Stimulated activated naive CD8-positive, alpha-beta T cell treated with anti-CD3 and anti-CD28 coated beads, Interleukin-15, Interleukin-2, amounts not matched to agents 100 U/mL and 50 U/mL, for 24 hours (primary cell): ENCODE data around the gene TOMM20.
A peak's percentile ranks its signal among the peaks of the same experiment; 100 is the strongest.
"Not testable (repeated sequence)": the region's sequence is repeated elsewhere in the genome, so short reads cannot be mapped to it uniquely, and the experiment has no call there.

Source experiments
- ATAC-seq: fragments of 150-1000 bp; cut with Tn5 transposase; one replicate; pipeline ENCODE4 v1.10.0; 2021
- DNase-seq: peaks from one replicate; pipeline ENCODE4 v3.0.0; 2021

TOMM20 gene

DNA sequence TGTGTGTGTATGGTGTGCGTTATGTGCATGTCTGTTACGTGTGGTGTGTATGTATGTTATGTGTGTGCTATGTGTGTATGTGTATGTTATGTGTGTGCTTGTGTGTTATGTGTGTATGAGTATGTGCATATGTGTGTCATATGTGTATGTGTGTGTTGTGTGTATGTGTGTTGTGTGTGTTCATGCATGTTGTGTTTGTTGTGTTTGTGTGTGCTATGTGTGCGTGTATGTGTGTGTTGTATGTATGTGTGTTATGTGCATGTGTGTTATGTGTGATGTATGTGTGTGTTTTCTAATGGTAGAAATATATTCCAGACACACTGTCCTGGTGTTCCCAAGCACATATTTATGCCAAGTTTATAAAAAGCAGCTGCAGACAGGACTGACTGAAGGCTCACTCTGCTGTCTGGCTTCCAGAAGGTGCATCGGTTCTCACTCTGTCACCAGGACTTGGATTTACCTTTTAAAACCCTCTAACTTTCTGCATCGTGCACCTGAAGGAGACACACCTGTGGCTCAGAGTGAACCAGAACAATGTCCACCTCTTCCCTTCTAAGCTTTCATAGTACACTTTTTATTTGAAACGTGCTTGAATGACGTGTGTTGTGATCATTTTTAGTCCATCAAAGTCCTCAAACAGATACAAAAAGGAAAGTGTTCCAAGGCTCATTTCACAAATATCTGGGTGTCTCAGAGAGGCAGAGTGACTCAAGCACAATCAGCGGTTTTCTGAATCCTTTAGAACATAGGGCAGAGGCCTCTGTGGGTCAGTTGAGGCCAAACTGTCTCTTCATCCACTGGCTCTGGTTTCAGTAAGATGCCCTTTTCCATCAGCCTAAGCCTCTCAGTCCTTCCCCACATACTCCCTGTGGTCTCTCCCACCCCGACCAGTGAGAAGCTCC, 49.9 kb downstream of the TOMM20 start:
- no peak for ATAC-seq
- no peak for DNase-seq

DNA sequence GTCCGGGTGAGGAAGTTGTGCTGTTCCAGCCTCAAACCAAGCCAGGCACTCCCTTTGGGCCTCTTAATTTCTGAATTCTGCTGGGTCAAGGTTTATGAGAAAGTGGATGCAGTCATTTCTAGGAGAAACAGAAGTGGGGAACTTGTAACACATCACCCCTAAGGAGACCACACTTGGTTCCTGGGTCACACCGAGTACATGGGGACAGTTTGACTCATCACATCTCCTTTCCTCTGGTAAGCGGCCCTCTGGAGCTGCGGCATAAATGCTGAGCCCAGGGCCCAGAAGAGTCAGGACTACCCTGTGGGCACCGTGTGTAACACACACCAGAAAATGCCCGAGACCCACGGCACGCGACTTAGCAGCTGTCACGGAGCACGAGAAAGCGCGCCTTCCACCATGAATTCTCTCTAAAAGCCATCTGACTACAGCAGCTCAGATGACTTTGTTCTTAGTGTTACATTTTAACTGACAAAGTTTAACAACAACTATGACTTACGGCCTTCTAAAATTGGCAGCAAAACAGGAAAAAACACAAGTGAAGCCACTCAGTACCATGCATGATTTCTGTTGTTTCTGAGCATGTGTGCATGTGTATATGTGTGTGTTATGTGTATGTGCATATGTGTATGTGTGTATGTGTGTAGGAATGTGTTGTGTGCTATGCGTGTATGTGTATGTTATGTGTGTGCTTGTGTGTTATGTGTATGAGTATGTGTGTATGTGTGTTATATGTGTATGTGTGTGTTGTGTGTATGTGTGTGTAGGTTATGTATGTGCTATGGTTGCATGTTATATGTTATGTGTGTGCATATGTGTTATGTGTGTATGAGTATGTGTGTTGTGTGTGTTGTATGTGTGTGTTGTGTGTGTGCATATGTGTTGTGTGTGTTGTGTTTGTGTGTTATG, 50.8 kb downstream of the TOMM20 start:
- DNase-seq (peak; percentile 57), ATAC-seq (peak; percentile 52)

DNA sequence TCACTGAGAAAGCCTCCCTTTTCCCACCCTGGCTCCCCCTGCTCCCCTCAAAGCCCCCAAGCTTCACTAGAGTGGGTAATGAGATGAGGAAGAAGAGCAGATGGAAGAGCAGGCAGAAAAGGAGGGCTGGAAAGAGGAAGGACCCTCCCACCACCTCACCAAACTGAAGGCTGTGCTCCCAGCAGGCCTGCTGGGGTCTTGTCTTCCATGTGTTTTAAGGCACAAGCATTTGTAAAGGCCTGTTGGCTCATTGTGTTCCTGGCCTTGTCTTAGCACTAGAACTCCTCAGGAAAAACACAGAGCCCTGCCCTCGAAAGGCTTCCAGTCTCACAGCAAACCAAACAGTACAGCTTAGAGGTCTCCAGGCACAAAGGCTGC, 51.5 kb downstream of the TOMM20 start:
- ATAC-seq = no peak

DNA sequence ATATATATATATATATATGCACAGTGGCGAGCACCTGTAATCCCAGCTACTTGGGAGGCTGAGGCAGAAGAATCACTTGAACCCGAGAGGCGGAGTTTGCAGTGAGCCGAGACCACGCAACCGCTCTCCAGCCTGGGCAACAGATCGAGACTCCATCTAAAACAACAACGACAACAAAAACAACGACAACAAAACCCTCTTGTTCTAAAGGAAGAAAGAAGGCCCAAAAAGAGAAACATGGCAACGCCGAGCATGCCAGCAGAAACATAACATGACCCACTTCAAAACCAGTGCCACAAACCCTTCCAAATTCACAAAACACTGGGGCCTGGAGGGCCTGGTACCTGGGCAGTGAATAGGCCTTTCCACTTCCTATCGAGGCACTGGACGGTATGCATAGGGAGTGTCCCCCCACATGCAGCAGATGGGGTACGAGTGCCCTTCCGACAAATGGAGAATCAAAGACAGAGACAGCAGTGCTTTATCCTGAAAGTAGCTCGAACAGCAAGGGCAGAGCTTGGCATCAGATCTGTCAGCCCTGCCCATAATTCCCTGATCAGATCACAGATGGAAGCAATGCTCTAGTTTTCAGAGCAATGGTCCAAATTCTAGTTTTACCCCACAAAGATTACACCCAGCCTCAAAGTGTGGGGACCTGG, 52.0 kb downstream of the TOMM20 start:
- no peak for ATAC-seq
- DNase-seq = no peak

More for the DNA sequence above, 51.5 kb downstream of the TOMM20 start:
- no peak for DNase-seq

DNA sequence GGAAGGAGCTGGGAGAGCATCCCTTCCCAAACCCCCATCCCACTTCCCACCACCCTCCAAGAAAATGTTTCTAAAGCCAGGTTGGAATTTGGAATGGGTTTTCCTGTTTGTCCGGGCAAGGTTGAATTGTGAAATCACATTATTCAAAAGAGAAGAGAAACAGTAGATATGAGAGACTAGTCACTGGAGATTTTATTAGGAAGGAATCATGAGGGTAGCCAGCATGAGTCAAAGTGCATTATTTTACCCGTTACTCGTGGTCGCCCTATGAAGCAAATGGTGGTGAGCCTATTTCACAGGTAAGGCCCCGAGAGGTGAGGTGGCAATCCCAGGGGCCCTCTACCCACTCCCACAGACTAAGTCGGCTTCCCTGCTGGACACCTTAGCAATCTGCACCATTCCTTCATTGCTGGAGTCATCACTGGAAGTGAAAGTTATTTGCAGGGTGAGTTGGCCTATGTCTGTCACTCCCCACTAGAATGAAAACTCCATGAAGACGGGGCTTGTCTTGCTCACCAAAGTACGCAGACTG, 52.8 kb downstream of the TOMM20 start:
- peak; percentile 44 for DNase-seq
- ATAC-seq = peak; percentile 17

DNA sequence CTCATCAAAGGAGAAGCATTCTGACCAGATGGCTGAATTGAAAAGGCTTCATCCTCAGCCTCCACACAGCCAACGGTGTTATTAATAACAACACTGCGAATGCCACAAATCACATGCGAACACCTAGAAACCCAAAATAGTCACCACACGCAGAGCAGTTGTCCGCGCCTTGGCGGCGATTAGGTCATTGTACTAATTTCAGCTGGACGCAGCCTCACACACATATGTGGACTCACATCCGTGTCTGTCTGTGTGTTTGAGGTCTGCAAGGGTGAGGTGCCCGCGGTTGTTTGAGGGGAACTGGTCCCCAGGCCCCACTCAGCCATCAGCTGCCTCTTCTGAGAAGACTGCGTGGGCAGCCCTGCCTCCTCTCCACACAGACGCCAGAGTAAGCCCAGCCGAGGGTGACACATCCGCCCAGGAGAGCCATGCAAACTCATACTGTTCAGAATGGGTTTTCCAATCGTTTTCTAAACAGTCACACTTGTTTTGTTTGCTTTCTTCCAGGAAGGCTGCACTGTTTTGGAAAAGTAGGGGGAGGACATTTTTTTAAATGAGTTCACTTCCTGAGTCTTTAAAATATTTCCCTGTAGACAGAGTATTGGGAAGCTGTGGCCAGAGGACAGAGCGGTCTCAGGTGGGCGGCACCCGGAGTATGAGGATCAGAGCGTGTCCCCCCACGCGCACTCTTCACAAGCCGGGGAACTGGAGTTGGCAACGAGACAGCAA, 53.4 kb downstream of the TOMM20 start:
- peak; percentile 79 for DNase-seq
- ATAC-seq = peak; percentile 70

DNA sequence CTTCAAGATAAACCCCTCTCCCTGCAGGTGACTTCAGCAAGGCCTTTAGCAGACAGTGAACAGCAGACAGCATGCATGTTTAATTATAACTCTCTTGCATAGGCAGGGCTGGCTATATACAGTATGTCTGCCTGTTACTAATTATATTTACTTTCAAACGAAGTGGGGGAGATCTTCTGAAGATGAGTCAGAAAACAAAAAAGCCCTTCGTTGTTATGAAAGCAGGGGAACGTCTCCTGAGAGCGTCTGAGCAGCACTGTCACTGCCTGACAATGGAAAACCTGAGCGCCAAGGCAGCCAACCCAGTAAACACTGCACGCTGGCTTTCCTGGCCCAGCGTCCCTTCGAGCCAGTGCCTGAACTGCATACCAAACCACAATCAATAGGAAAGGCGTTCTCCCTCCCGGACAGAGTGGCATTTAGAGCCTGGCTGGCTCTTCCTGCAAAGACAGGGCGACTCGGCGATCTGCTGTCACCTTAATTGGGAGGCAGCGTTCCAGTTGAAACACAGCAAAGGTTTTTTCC, 54.1 kb downstream of the TOMM20 start:
- DNase-seq = peak; percentile 69
- ATAC-seq = peak; percentile 81

DNA sequence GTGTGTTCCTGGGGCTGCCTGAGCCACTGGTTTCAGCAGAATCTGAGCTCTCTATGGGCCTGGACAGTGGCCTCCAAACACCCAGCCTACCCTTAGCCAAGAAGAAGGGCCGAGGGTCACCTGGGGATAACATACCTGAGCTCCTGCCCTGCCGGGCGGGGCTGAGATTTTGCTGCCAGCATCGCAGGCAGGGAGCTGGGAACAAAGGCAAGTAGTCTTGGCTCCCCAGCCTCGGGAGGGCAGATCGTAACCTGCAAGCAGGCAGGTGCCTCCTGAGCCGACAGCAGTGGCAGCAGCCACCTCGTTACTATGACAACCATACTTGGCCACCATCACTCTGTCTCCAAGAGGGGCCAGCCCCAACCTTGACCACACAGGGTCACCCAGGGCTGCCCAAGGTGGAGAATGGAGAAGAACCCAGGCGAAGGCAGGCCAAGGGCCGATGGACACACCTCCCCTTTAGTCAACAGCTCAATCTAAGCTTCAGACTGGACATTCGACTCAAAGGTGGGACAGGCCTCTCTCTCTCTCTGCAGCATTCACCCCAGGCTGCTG, 54.6 kb downstream of the TOMM20 start:
- ATAC-seq (no peak), DNase-seq (no peak)

DNA sequence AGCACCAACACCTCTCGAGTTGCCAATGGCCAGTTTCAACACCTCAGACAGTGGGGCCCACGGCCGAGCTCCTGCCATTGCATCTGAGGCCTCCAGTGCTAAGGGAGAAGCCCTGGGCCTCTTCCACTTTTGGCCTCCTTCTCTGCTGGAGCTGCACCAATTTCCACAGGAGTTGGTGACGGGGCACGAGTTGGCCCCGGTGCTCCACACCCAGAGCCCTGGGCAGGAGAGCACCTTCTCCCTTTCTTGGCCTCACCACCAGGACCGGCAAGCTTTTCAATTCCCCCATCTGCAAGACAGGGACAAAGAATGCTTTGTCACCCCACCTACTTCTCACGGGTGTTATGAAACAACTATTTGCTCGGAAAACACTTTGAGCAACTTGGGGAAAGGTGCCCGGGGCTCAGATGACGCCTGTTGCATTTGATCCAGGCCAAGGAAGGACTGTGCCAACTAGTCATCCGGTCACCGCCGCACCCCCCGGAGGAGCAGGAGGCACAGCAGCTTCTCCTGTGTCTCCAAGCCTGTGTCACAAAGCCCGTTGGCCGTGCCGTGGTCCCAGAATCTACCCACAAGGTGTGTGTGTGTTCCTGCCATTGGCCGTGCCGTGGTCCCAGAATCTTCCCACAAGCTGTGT, 55.2 kb downstream of the TOMM20 start:
- DNase-seq (no peak), ATAC-seq (no peak)

DNA sequence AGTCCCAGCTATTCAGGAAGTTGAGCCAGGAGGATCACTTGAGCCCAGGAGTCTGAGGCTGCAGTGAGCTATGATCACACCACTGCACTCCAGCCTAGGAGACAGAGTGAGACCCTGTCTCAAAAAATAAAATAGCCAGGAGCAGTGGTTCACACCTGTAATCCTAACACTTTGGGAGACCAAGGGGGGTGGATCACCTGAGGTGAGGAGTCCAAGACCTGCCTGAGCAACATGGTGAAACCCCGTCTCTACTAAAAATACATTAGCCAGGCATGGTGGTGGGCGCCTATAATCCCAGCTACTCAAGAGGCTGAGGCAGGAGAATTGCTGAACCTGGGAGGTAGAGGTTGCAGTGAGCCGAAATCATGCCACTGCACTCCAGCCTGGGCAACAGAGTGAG, 56.1 kb downstream of the TOMM20 start:
- ATAC-seq, DNase-seq: not testable (repeated sequence)

DNA sequence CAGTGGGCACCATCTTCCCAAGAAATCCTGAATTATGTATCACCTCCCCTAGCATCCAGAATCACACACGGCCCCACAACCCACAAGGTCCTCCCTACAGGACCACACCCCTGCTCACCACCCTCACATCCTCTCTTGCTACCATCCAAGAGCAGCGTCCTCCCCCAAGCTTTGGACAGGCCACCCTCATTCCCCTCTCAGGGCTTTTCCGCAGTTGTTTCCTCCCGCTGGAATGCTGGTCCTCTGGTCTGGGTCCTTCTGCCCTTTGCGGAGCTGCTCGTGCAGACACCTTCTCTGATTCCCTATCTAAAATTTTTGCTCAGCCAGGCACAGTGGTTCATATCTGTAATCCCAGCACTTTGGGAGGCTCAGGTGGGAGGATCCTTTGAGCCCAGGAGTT, 56.5 kb downstream of the TOMM20 start:
- DNase-seq = no peak
- no peak for ATAC-seq

DNA sequence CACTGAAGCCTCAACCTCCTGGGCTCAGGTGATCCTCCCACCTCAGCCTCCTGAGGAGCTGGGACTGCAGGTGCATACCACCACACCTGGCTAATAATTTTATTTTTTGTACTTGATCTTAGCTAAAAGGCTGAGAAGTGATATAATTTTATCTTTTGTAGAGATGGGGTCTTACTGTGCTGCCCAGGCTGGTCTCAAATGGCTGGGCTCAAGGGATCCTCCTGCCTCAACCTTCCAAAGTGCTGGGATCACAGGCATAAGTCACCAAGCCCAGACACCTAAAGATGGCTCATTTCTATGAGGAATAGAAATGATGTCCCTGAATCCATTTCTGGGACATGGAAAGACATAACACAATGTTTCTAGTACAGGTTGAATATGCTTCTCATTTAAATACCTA, 57.8 kb downstream of the TOMM20 start:
- ATAC-seq = no peak
- no peak for DNase-seq

DNA sequence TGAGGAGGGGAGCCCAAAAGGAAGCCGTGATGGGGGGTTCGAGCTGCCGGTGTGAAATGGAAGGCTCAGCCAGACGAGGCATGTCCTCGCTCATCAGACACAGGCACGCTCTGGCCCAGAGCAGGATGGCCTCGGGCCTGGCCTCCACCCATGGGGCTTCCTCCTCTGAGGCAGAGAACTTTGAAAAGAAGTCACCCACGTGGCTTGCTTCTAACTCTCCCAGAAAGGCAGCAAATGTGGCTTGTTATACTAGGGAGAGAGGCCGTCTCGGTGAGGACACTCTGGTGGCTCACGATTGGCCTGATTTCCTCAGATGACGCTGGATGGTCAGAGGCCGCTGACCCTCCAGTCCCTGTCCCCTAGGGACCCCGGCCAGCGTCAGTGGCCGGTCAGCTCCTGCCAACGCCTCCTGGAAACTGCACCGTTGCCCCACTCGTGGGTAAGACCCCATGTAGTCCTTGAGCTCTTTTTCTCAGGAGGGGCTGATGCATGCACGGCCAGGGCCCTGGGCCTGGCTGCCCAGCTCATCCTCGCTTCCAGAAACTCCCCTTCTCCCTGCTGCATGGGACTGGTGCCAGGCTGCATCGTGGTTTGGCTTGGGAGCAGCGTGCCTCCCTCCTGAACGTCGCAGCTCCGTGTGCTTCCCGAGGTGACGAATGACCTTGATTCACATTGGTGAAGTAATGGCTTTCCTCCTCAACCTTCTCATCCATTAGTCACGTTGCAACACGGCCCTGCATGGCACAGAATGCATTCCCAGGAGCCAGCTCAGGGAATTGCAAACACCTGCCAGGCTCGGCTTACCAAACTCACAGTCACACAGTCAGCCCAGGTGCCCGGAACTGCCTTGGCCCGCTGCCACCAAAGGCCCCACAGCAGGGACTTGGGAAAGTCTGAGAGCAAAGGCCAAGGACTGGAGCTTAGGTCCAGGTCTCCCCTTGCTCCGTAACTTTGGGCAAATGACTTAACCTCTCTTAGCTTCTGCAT, 58.8 kb downstream of the TOMM20 start:
- no peak for DNase-seq
- ATAC-seq = no peak

DNA sequence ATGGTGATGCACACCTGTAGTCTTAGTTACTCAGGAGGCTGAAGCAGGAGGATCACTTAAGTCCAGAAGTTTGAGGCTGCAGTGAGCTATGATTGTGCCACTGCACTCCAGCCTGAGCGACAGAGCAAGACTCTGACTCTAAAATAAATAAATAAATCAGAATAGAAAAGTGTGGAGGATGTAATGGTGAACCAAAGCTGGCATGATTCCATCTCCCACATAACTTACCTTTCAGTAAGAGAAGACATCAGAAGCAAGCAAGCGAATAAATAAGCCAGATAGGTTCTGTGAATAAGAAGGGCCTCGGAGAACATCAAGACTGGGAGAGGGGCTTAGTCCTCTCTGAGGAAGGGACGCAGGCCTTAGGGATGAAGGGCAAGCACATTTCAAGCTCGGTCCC, 59.5 kb downstream of the TOMM20 start:
- ATAC-seq = no peak
- DNase-seq = no peak

DNA sequence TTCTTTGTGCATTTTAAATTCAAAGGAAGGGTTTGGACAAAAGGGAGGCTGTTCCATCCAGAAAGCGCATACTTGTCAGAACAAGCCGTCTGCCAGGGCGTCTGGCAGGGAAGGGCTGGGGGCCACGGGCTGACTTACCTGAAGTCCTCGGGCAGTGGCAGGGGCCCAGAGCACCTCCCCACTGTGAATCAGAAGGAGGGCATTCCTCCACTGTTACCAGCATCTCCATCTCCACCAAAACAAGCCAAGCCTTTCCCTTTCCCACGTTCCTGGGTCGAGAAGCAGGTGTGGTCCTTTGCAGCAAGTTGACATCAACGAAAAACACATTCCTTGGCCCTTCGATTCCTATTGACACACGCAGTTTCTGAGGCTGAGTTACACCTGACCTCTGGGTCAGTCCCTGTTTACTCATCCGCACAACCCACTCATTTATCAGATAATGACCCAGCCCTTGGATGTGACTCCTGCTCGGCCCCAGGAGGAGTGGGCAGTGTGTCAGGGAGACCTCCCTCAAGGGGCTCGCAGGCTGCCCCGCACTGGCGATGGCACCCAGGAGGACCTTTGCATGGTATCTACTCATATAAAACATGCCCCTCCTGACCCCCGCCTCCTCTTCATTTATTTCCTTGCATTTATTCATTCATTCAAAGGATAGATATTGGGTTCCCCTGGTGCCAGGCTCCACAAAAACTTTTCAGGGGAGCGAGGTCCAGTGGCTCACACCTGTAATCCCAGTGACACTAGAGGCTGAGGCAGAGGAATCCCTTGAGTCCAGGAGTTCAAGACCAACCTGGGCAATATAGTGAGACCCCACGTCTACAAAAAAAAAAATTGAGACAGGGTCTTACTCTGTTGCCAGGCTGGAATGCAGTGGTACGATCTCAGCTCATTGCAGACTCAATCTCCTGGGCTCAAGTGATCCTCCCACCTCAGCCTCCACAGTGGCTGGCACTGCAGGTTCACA, 60.2 kb downstream of the TOMM20 start:
- ATAC-seq = no peak
- DNase-seq = no peak

DNA sequence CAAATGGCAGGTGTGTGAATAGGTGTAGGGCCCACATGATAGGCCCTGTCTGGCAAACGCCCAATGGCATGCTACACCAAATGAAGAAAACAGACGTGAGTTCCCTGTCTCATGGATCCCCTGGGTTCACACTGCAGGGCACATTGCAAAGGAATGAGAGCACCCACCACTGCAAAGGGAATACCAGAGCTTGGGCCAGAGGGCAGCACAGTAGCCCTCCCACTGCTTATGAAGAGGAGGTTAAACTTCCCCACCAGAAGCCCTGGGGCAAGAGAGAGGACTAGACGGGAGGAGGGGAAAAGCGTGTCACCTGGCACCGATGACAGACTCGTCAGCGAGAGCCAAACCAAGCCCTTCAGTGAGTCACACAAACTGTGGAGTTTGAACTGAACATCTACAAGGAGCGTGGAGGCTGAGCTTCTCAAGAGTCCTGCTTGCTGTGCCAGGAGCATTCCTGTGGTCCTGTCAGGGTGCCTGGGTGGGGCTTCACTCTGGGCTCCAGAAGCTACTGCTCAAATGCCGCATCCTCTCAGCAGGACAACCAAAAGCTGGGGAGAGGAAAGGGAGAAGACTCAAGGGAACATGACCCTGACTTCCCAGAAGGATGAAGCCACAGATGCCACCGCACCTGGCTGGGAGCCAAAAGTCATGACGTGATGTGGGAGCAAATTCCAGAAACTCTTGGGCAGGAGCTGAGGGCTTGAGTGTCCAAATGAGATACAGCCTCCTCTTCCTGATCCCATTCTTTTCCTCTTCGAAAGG, 61.1 kb downstream of the TOMM20 start:
- peak; percentile 89 for ATAC-seq
- peak; percentile 28 for DNase-seq

DNA sequence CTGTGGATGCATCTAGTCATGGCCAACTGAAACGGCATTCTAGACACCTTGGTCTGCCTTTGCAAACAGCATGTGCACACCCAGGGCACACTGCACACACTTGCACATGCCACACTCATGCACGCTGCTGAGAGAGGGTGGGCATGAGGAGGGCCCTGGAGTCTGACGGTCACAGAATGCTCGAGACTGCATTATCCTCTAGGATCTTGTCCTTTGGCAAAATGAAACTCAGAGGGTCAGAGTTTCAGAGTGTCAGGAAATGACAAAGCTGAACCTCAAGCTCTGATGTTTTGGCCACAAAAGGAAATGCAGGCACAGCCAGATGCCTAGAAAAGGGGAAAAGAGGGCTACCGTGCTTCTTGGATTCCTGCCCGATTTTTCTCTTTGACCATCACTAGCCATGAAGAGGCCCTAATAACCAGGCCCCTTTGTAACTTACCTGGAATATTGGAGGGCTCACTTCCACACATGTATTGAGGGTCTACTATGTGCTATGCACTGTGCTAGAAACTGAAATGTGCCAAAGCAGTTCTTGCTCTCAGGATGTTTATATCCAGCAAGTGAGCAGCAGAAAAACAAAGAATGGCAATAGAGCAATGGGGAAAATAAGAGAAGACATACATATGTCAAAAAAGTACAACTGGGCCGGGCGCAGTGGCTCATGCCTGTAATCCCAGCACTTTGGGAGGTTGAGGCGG, 65.4 kb downstream of the TOMM20 start:
- DNase-seq (no peak), ATAC-seq (no peak)
